Activated CD4-positive, alpha-beta T cell treated with anti-CD3 and anti-CD28 coated beads, Interleukin-2, Interleukin-6, amounts not matched to agents 100 ng/mL and 50 ng/mL, durations not matched to agents 16 hours and 8 hours (primary cell): ENCODE data around the gene EPGN.
"Not testable (repeated sequence)": the region's sequence is repeated elsewhere in the genome, so short reads cannot be mapped to it uniquely, and the experiment has no call there.

ENCODE experiments used
- DNase-seq: peaks from one replicate; pipeline ENCODE4 v3.0.0-alpha.2; 2020

The EPGN gene

GRCh38 chr4:74311696-74312313 is 3.5 kb downstream of the EPGN start:
- peak; percentile 56 for DNase-seq

- no peak for DNase-seq
Measured at GRCh38 chr4:74314329-74314728, 6.1 kb downstream of the EPGN start.

GRCh38 chr4:74314944-74315343 is 6.7 kb downstream of the EPGN start:
- no peak for DNase-seq

GRCh38 chr4:74315376-74315775 is 7.1 kb downstream of the EPGN start:
- no peak for DNase-seq

- no peak for DNase-seq
Measured at GRCh38 chr4:74316397-74316796, 8.1 kb downstream of the EPGN start.

- no peak for DNase-seq
Measured at GRCh38 chr4:74317616-74318246, 9.5 kb downstream of the EPGN start.

GRCh38 chr4:74318276-74318675 is 10.0 kb downstream of the EPGN start:
- no peak for DNase-seq

- DNase-seq: no peak
Measured at GRCh38 chr4:74319470-74319869, 11.2 kb downstream of the EPGN start.

- peak; percentile 40 for DNase-seq
Measured at GRCh38 chr4:74320559-74321118, 12.4 kb downstream of the EPGN start.

GRCh38 chr4:74322301-74322700 is 14.0 kb downstream of the EPGN start:
- DNase-seq: no peak

- no peak for DNase-seq
Measured at GRCh38 chr4:74323663-74324062, 15.4 kb downstream of the EPGN start.

GRCh38 chr4:74324262-74324661 is 16.0 kb downstream of the EPGN start:
- DNase-seq: no peak

- no peak for DNase-seq
Measured at GRCh38 chr4:74325886-74326285, 17.6 kb downstream of the EPGN start.

GRCh38 chr4:74327762-74328161 is 19.5 kb downstream of the EPGN start:
- DNase-seq: no peak

- no peak for DNase-seq
Measured at GRCh38 chr4:74328501-74328900, 20.2 kb downstream of the EPGN start.

GRCh38 chr4:74329307-74329706 is 21.0 kb downstream of the EPGN start:
- no peak for DNase-seq

GRCh38 chr4:74330295-74330750 is 22.1 kb downstream of the EPGN start:
- no peak for DNase-seq

- DNase-seq: no peak
Measured at GRCh38 chr4:74331252-74331651, 23.0 kb downstream of the EPGN start.

- no peak for DNase-seq
Measured at GRCh38 chr4:74331944-74332343, 23.7 kb downstream of the EPGN start.

GRCh38 chr4:74334636-74335035 is 26.4 kb downstream of the EPGN start:
- no peak for DNase-seq

- DNase-seq: no peak
Measured at GRCh38 chr4:74335341-74336021, 27.2 kb downstream of the EPGN start.

GRCh38 chr4:74338792-74339333 is 30.6 kb downstream of the EPGN start:
- no peak for DNase-seq

- no peak for DNase-seq
Measured at GRCh38 chr4:74339501-74339900, 31.2 kb downstream of the EPGN start.

- not testable (repeated sequence) for DNase-seq
Measured at GRCh38 chr4:74340421-74340820, 32.2 kb downstream of the EPGN start.
